Hematopoietic multipotent progenitor cell treated with erythropoietin and hydrocortisone succinate and interleukin-3 and kit ligand, for 15 days (in vitro differentiated cells): ENCODE measurements around the gene CLEC17A.

Experiments
- DNase-seq: peaks from one replicate; pipeline ENCODE4 v3.0.0-alpha.2; 2015; ENCODE audit warnings: low spot score

CLEC17A gene

GRCh38 chr19:14654786-14655560 is 72.1 kb downstream of the CLEC17A start:
- DNase-seq: no peak

- no peak for DNase-seq
These were observed 72.8 kb downstream of the CLEC17A start for GRCh38 chr19:14655726-14656125.

GRCh38 chr19:14659874-14660489 is 77.1 kb downstream of the CLEC17A start:
- DNase-seq: no peak

- DNase-seq: no peak
These were observed 78.6 kb downstream of the CLEC17A start for GRCh38 chr19:14661372-14661924.
